ENCODE results near the gene GABRG3.
A peak's percentile ranks its signal among the peaks of the same experiment; 100 is the strongest.

The GABRG3 gene

DNA sequence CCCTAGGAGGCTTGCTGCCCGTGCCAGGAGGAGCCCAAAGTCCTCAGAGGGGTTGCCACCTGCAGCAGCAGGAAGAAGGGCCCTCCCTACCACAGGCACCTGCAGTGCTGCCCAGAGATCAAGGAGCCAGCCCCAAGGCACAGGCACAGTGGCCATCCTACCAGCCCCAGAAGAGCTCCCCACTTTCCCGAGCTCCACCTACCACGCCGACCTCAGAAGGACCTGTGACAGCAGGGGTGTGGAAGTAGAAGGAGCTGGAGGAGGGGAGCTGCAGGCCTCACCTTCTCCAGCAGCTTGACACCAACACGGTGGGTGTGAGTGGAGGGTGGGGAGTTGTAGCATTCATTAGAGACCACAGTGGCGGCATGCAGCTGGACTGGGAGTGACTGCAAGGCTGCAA lies 485.8 kb downstream of the GABRG3 start:
- no peak for ATAC-seq
- H3K4me3 Mint-ChIP-seq, result no peak overlapping the region
- no peak overlapping the region for H3K27ac Mint-ChIP-seq
- H3K4me1 Mint-ChIP-seq, result no peaks in the 10 kb centered on the region
- H3K36me3 Mint-ChIP-seq, result no peaks in the 10 kb centered on the region
- peaks cover under 1% of the 10 kb centered on the region for H3K9me3 Mint-ChIP-seq
- H3K27me3 Mint-ChIP-seq, result no peaks in the 10 kb centered on the region

DNA sequence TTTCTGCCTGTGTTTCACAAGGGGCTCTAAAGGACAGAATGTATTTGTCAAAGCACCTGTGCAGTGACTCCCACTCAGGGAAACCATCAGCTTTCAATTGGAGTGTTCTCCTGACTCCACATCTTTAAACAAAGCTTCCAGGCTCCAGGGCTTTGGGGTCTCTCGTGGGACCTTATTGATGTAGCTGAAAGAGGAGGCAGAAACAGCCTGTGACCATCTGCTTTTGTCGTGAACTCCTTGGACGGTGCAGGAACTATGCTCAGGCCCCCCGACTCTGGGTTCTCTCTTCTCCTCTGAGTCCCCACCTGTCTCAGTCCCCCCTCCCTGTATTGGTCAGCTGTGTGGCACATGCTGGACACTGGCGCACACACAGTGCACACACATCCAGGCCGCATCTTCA lies 486.8 kb downstream of the GABRG3 start:
- H3K4me3 Mint-ChIP-seq, result no peak overlapping the region

GRCh38 chr15:27458345-27459084 lies 487.5 kb downstream of the GABRG3 start:
- H3K9me3 Mint-ChIP-seq, result peaks cover 4% of the 10 kb centered on the region

More for the DNA sequence above, 486.8 kb downstream of the GABRG3 start:
- H3K36me3 Mint-ChIP-seq, result no peaks in the 10 kb centered on the region
- H3K27me3 Mint-ChIP-seq, result no peaks in the 10 kb centered on the region
- peaks cover 4% of the 10 kb centered on the region for H3K9me3 Mint-ChIP-seq
- no peak for ATAC-seq
- no peak overlapping the region for H3K27ac Mint-ChIP-seq
- H3K4me1 Mint-ChIP-seq, result no peaks in the 10 kb centered on the region

DNA sequence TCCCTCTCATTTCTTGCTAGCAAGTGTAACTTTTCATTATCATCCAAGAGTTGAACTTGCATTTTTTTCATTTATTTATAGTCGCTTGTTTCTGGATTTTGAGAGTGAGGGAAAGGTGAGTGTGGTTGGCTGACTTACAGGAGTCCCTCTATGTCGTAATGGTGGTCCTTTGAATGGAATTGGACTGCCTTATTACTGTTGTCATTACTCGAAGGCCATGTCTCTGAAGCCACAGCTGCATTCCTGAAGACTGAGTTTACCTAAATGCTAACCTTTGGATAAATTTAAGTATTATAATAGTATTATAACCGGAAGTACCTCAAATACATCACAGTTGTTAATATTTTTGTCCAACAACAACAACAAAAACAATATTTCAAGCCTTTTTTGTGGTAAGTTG lies 488.9 kb downstream of the GABRG3 start:
- Mint-ChIP-seq H3K9me3 (peaks cover 4% of the 10 kb centered on the region), H3K36me3 (no peaks in the 10 kb centered on the region), H3K27me3 (no peaks in the 10 kb centered on the region), H3K4me1 (no peaks in the 10 kb centered on the region), H3K4me3 (no peak overlapping the region), H3K27ac (no peak overlapping the region)
- no peak for ATAC-seq

More at GRCh38 chr15:27458345-27459084, 487.5 kb downstream of the GABRG3 start:
- H3K4me1 Mint-ChIP-seq, result no peaks in the 10 kb centered on the region
- H3K27me3 Mint-ChIP-seq, result no peaks in the 10 kb centered on the region
- H3K4me3 Mint-ChIP-seq, result no peak overlapping the region
- ATAC-seq, result no peak
- no peaks in the 10 kb centered on the region for H3K36me3 Mint-ChIP-seq
- no peak overlapping the region for H3K27ac Mint-ChIP-seq

DNA sequence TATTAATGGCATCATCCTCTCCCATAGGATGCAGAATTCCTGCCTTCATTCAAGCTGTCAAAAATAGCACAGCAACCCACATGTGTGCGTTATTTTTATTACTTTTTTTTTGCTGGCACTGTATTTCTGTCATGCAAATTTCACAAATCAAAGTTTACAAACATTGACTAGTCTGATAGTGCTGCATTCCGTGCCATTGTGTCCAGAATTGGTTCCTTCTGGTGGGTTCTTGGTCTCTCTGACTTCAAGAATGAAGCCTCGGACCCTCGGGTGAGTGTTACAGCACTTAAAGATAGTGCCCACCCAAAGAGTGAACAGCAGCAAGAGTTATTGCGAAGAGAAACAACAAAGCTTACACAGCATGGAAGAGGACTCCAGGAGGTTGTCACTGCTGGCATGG lies 490.2 kb downstream of the GABRG3 start:
- ATAC-seq, result no peak
- no peaks in the 10 kb centered on the region for H3K4me1 Mint-ChIP-seq
- no peak overlapping the region for H3K4me3 Mint-ChIP-seq
- H3K27ac Mint-ChIP-seq, result no peak overlapping the region
- H3K9me3 Mint-ChIP-seq, result peaks cover 4% of the 10 kb centered on the region
- H3K27me3 Mint-ChIP-seq, result no peaks in the 10 kb centered on the region
- H3K36me3 Mint-ChIP-seq, result no peaks in the 10 kb centered on the region

- no peak for ATAC-seq
- Mint-ChIP-seq H3K27ac (no peak overlapping the region), H3K4me1 (no peaks in the 10 kb centered on the region), H3K36me3 (no peaks in the 10 kb centered on the region), H3K4me3 (no peak overlapping the region), H3K27me3 (no peaks in the 10 kb centered on the region), H3K9me3 (peaks cover 4% of the 10 kb centered on the region)
These were observed 492.6 kb downstream of the GABRG3 start for GRCh38 chr15:27463525-27464088.

GRCh38 chr15:27464941-27465612 lies 494.1 kb downstream of the GABRG3 start:
- no peak for ATAC-seq
- Mint-ChIP-seq H3K4me1 (no peaks in the 10 kb centered on the region), H3K36me3 (no peaks in the 10 kb centered on the region), H3K27ac (no peak overlapping the region), H3K27me3 (no peaks in the 10 kb centered on the region), H3K4me3 (no peak overlapping the region), H3K9me3 (peaks cover 4% of the 10 kb centered on the region)

DNA sequence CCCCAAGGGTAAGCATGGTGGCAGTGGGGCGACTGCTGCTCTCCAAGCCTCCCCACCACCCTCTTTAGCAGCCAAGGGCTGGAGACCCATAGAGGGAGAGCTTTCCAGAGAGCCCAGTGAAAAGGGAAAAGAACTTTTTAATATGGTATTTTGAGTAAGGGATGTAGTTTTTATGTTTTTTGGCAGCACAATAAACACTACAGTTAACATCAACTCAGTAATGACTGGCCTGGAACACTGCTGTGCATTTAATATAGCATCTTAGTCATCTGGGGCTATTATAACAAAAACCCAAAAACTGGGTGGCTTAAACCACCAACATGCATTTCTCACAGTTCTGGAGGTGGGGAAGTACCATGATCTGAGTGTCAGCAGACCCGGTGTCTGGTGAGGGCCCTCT lies 495.8 kb downstream of the GABRG3 start:
- H3K4me1 Mint-ChIP-seq, result no peaks in the 10 kb centered on the region
- no peak for ATAC-seq
- H3K9me3 Mint-ChIP-seq, result peaks cover 4% of the 10 kb centered on the region
- H3K36me3 Mint-ChIP-seq, result no peaks in the 10 kb centered on the region
- H3K4me3 Mint-ChIP-seq, result no peak overlapping the region
- H3K27ac Mint-ChIP-seq, result no peak overlapping the region
- no peaks in the 10 kb centered on the region for H3K27me3 Mint-ChIP-seq

GRCh38 chr15:27468151-27468591 lies 497.2 kb downstream of the GABRG3 start:
- no peak overlapping the region for H3K27ac Mint-ChIP-seq
- H3K27me3 Mint-ChIP-seq, result no peaks in the 10 kb centered on the region
- no peak overlapping the region for H3K4me3 Mint-ChIP-seq
- H3K9me3 Mint-ChIP-seq, result no peaks in the 10 kb centered on the region
- no peak for ATAC-seq
- H3K4me1 Mint-ChIP-seq, result no peaks in the 10 kb centered on the region
- H3K36me3 Mint-ChIP-seq, result no peaks in the 10 kb centered on the region

DNA sequence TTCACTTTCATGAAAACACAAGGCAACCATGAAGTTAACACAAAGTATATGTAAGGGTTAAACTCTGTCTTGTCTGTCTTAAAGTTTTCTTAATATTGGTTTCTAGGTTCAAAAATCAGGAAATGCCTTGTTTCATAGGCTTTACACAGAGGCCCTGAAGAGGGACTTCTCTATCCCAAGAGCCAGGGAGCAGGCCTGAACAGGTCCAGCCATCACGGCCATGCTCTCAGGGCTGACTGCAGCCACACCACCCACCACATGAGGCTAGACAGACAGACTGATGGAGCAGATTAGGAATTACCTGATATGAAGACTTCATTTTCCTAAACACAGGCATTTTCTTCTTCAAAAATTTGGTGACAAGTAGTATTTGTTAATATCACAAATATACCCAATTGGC lies 502.9 kb downstream of the GABRG3 start:
- H3K9me3 Mint-ChIP-seq, result peaks cover 4% of the 10 kb centered on the region

GRCh38 chr15:27475395-27475794 lies 504.4 kb downstream of the GABRG3 start:
- no peak for ATAC-seq
- H3K4me3 Mint-ChIP-seq, result no peak overlapping the region
- no peaks in the 10 kb centered on the region for H3K4me1 Mint-ChIP-seq
- H3K27me3 Mint-ChIP-seq, result no peaks in the 10 kb centered on the region
- H3K9me3 Mint-ChIP-seq, result peaks cover 4% of the 10 kb centered on the region
- no peaks in the 10 kb centered on the region for H3K36me3 Mint-ChIP-seq
- no peak overlapping the region for H3K27ac Mint-ChIP-seq

More for the DNA sequence above, 502.9 kb downstream of the GABRG3 start:
- Mint-ChIP-seq H3K36me3 (no peaks in the 10 kb centered on the region), H3K27me3 (no peaks in the 10 kb centered on the region), H3K27ac (no peak overlapping the region), H3K4me1 (no peaks in the 10 kb centered on the region), H3K4me3 (no peak overlapping the region)
- ATAC-seq, result no peak

GRCh38 chr15:27479296-27480140 lies 508.5 kb downstream of the GABRG3 start:
- H3K4me1 Mint-ChIP-seq, result no peaks in the 10 kb centered on the region
- no peaks in the 10 kb centered on the region for H3K36me3 Mint-ChIP-seq
- ATAC-seq, result peak; percentile 39
- no peak overlapping the region for H3K27ac Mint-ChIP-seq
- H3K27me3 Mint-ChIP-seq, result no peaks in the 10 kb centered on the region
- peaks cover 8% of the 10 kb centered on the region for H3K9me3 Mint-ChIP-seq
- no peak overlapping the region for H3K4me3 Mint-ChIP-seq

- no peak overlapping the region for H3K4me3 Mint-ChIP-seq
- no peaks in the 10 kb centered on the region for H3K27me3 Mint-ChIP-seq
- H3K27ac Mint-ChIP-seq, result no peak overlapping the region
- H3K36me3 Mint-ChIP-seq, result no peaks in the 10 kb centered on the region
- H3K4me1 Mint-ChIP-seq, result no peaks in the 10 kb centered on the region
- peaks cover 8% of the 10 kb centered on the region for H3K9me3 Mint-ChIP-seq
- no peak for ATAC-seq
These were observed 509.2 kb downstream of the GABRG3 start for GRCh38 chr15:27480141-27480530.

DNA sequence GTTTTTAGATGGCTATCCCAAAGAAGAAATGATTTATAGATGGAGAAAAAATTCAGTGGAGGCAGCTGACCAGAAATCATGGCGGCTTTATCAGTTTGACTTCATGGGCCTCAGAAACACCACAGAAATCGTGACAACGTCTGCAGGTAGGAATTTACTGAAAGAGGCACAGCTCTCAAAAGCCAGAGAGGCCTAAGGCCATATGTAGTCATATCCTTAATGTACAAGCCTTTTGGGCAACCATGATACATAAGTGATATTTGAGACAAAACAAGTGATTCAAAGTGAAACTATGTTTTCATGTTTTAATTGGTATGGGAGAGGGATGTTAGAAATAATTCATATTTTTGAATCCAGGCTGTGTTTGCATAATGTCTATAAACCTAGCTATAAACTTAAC lies 509.7 kb downstream of the GABRG3 start:
- Mint-ChIP-seq H3K9me3 (peaks cover 8% of the 10 kb centered on the region), H3K27ac (no peak overlapping the region), H3K4me1 (no peaks in the 10 kb centered on the region), H3K4me3 (no peak overlapping the region), H3K27me3 (no peaks in the 10 kb centered on the region), H3K36me3 (no peaks in the 10 kb centered on the region)
- ATAC-seq, result no peak

- Mint-ChIP-seq H3K9me3 (peaks cover 8% of the 10 kb centered on the region), H3K27ac (no peak overlapping the region), H3K27me3 (no peaks in the 10 kb centered on the region), H3K4me3 (no peak overlapping the region), H3K36me3 (no peaks in the 10 kb centered on the region), H3K4me1 (no peaks in the 10 kb centered on the region)
- no peak for ATAC-seq
These were observed 510.8 kb downstream of the GABRG3 start for GRCh38 chr15:27481768-27482167.
